PC-3 (cell line): ENCODE results near the gene ACP6.

Experiments used
- EZH2 ChIP-seq: fragments of 300-600 bp; sonication (generic); IDR thresholded peaks from one replicate; pipeline ENCODE4 v1.6.1; 2017; ENCODE audit warnings: antibody characterized with exemption, mild to moderate bottlenecking, low read length; ENCODE audit not compliant: unreplicated experiment
- EZH2phosphoT487 ChIP-seq: fragments of 300-600 bp; sonication (generic); IDR thresholded peaks from 2 replicates; pipeline ENCODE4 v1.6.1; 2018; ENCODE audit warnings: mild to moderate bottlenecking, antibody characterized with exemption, low read length, borderline replicate concordance
- TF ChIP-seq, protein P1 (sequence below): fragments of 300-600 bp; sonication (generic); conservative IDR thresholded peaks from 2 replicates; pipeline ENCODE4 v1.5.1; 2017; ENCODE audit warnings: antibody characterized with exemption, low read depth, mild to moderate bottlenecking, low read length

DNA sequence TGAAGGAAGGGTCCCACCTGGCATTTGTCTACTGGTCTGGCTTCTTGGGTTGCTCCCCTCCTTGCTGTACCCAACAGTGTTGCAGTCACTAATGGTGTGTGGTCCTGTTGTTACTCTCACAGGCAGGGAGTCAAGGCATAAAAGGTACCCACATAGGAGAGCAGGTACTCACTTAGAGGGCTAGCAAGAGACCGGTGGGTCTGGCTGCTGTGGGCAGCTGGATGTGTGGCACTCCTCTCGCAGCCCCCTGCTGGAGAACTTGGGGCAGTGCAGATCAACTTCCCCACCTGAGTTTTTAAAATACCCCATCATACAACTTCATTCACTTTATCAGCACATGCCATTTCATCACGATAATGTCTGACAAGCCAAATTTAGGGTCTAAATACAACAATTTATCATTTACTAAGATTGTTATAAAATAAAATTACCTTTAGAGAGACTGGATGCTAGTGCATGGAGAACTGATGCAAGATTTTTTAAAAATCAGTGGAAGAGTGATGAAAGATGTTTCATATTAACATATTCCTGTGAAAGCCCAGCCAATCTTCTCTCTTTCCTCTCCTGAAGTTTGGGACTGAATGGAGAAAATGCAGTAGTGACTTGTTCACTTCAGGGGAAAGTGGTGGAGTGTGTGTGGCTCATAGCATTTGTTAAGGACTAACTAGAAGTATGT is 42.8 kb downstream of the ACP6 start:
- TF ChIP-seq, protein P1, sequence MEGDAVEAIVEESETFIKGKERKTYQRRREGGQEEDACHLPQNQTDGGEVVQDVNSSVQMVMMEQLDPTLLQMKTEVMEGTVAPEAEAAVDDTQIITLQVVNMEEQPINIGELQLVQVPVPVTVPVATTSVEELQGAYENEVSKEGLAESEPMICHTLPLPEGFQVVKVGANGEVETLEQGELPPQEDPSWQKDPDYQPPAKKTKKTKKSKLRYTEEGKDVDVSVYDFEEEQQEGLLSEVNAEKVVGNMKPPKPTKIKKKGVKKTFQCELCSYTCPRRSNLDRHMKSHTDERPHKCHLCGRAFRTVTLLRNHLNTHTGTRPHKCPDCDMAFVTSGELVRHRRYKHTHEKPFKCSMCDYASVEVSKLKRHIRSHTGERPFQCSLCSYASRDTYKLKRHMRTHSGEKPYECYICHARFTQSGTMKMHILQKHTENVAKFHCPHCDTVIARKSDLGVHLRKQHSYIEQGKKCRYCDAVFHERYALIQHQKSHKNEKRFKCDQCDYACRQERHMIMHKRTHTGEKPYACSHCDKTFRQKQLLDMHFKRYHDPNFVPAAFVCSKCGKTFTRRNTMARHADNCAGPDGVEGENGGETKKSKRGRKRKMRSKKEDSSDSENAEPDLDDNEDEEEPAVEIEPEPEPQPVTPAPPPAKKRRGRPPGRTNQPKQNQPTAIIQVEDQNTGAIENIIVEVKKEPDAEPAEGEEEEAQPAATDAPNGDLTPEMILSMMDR, result peak; percentile 97
- TF ChIP-seq EZH2 (no peak), EZH2phosphoT487 (no peak)
